DND-41 (cell line): Measurements from ENCODE around the gene IRF5.

Experiments used
- ATAC-seq: fragments of 200-7000 bp; cut with Tn5 transposase; 3 replicates; pipeline ENCODE4 v1.9.1; 2021; ENCODE audit warnings: low read depth; ENCODE audit not compliant: insufficient read depth
- DNase-seq: peaks from one replicate; pipeline ENCODE4 v3.0.0-alpha.2; 2020
- H2AFZ ChIP-seq: 2 replicates; pipeline ENCODE4 v1.6.0; 2012; ENCODE audit warnings: low read depth, low read length
- H3K27ac ChIP-seq: 2 replicates; pipeline ENCODE4 v1.5.1; 2012; ENCODE audit warnings: low read length, inconsistent platforms
- H3K27me3 ChIP-seq: fragments of 200-600 bp; sonication (generic); 2 replicates; pipeline ENCODE4 v1.6.0; 2012; ENCODE audit warnings: low read length, mild to moderate bottlenecking, inconsistent platforms; ENCODE audit not compliant: insufficient read depth, poor library complexity
- H3K36me3 ChIP-seq: 2 replicates; pipeline ENCODE4 v1.5.1; 2012; ENCODE audit warnings: low read length, inconsistent platforms; ENCODE audit not compliant: insufficient read depth
- H3K4me1 ChIP-seq: 2 replicates; pipeline ENCODE4 v1.5.1; 2012; ENCODE audit warnings: mild to moderate bottlenecking, low read length; ENCODE audit not compliant: insufficient read depth
- H3K4me2 ChIP-seq: 2 replicates; pipeline ENCODE4 v1.6.0; 2012; ENCODE audit warnings: mild to moderate bottlenecking, moderate library complexity, low read length, inconsistent platforms; ENCODE audit not compliant: insufficient read depth
- H3K4me3 ChIP-seq, 2 experiments: fragments of 200-600 bp in 1 of 2; shearing (Covaris generic) in 1 of 2; 2 replicates each; pipeline ENCODE4 v1.5.1; 2012 to 2016; ENCODE audit warnings: inconsistent platforms in 2 of 2, low read length in 2 of 2, mild to moderate bottlenecking in 2 of 2, low read depth in 1 of 2, moderate library complexity in 1 of 2
- H3K79me2 ChIP-seq: 2 replicates; pipeline ENCODE4 v1.6.0; 2012; ENCODE audit warnings: low read length, inconsistent platforms; ENCODE audit not compliant: insufficient read depth
- H3K9ac ChIP-seq: 2 replicates; pipeline ENCODE4 v1.6.0; 2012; ENCODE audit warnings: low read depth, mild to moderate bottlenecking, inconsistent platforms, low read length, moderate library complexity
- H3K9me3 ChIP-seq: 2 replicates; pipeline ENCODE4 v1.5.1; 2012; ENCODE audit warnings: low read length, moderate library complexity, mild to moderate bottlenecking, inconsistent platforms; ENCODE audit not compliant: insufficient read depth, severe bottlenecking
- H4K20me1 ChIP-seq: 2 replicates; pipeline ENCODE4 v1.6.0; 2012; ENCODE audit warnings: low read length; ENCODE audit not compliant: insufficient read depth
- EZH2 ChIP-seq: IDR thresholded peaks from 3 replicates; pipeline ENCODE4 v1.6.1; 2012; ENCODE audit warnings: borderline replicate concordance, low read depth, mild to moderate bottlenecking, moderate library complexity, low read length, inconsistent platforms; ENCODE audit not compliant: severe bottlenecking
- TF ChIP-seq, protein P1 (sequence below): IDR thresholded peaks from 2 replicates; pipeline ENCODE4 v1.5.1; 2012; ENCODE audit warnings: borderline replicate concordance, low read length, moderate library complexity, mild to moderate bottlenecking; ENCODE audit not compliant: poor library complexity, severe bottlenecking; ENCODE audit errors: extremely low read depth

The IRF5 gene

DNA sequence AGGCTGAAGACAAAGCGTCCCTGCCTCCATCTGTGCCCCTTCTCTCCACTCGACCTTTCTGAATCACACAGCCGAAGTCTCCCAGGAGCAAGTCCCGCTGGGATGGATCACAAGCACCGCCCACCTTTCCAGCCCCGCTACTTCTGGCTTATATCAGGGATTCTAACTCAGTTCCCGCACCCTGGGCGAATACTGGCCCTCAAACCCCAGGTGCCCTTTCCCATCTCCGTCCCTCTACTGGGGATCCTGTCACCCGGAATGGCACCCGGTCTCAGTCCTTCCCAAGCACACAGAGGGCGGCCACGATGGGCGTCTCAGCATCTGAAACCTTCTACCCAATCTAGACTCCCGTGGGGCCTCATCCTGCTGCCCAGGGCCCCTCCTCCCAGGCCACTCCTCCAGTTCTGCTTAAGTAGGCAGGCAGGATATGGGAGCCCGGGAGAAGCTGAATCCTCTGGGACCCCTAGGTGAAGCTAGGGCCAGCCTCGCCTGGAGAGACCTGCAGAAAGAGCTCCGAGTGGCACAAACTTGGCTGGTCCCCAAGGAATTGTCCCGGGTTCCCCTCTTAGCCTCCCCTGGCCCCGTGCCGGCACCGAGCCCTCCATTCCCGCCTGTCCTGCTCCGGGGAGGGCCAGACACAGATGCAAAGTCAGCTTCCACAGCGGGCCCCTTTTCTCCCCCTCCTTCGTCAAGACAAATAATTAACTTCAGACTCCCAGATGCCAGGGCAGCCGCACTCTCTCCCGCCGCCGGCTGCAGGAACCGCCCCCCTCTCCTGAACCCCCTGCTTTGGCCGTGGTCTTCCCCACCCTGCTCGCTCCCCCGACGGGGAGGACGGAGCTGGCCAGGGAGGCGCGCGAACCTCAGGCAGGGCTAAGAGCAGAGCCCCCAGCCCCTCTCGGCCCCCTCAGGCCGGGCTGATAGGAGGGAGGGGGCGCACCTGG, 27.8 kb upstream of the IRF5 start:
- H3K79me2 ChIP-seq: no peaks in the 10 kb centered on the region
- H3K9ac ChIP-seq: no peak overlapping the region
- H3K27me3 ChIP-seq: no peaks in the 10 kb centered on the region
- ATAC-seq (no peak), DNase-seq (no peak)
- H2AFZ ChIP-seq: no peak overlapping the region
- no peaks in the 10 kb centered on the region for H3K9me3 ChIP-seq
- no peaks in the 10 kb centered on the region for H3K4me1 ChIP-seq
- TF ChIP-seq, protein P1, sequence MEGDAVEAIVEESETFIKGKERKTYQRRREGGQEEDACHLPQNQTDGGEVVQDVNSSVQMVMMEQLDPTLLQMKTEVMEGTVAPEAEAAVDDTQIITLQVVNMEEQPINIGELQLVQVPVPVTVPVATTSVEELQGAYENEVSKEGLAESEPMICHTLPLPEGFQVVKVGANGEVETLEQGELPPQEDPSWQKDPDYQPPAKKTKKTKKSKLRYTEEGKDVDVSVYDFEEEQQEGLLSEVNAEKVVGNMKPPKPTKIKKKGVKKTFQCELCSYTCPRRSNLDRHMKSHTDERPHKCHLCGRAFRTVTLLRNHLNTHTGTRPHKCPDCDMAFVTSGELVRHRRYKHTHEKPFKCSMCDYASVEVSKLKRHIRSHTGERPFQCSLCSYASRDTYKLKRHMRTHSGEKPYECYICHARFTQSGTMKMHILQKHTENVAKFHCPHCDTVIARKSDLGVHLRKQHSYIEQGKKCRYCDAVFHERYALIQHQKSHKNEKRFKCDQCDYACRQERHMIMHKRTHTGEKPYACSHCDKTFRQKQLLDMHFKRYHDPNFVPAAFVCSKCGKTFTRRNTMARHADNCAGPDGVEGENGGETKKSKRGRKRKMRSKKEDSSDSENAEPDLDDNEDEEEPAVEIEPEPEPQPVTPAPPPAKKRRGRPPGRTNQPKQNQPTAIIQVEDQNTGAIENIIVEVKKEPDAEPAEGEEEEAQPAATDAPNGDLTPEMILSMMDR: no peak
- no peak for TF ChIP-seq EZH2
- no peak overlapping the region for H3K27ac ChIP-seq
- no peaks in the 10 kb centered on the region for H4K20me1 ChIP-seq
- H3K4me3 ChIP-seq: no peak overlapping the region
- no peaks in the 10 kb centered on the region for H3K36me3 ChIP-seq
- no peak overlapping the region for H3K4me2 ChIP-seq

DNA sequence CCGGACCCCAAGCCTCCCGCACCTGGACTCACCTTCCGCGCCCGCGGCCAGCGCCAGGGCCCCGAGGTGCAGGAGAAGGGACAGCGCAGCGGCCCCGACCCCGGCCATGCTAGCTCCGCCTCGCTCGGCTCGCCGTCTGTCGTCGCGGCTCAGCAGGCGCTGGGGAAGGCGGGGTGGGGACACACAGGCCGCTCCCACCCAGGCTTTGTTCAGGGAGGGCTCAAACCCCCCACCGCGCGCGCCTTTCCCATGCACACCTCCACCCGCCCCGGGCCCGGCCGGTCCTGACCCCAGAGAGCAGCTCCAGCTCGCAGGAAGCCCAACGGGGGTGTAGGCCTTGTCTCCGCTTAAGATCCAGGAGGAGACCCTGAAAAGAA, 27.2 kb upstream of the IRF5 start, which contains the start of gene KCP:
Gene KCP (minus strand): TSS at position 141 of the 377 bp plus-strand sequence. CDS start 33 bp downstream, at position 108.
- Histone ChIP-seq H3K27ac (no peak within 1 kb of the TSS), H3K4me1 (no peaks in the 10 kb centered on the region), H3K79me2 (no peaks in the 10 kb centered on the region), H2AFZ (no peak within 1 kb of the TSS), H3K27me3 (no peaks in the 10 kb centered on the region), H3K9me3 (no peaks in the 10 kb centered on the region), H3K36me3 (no peaks in the 10 kb centered on the region), H3K4me2 (no peak within 1 kb of the TSS), H4K20me1 (no peaks in the 10 kb centered on the region), H3K9ac (no peak within 1 kb of the TSS), H3K4me3 (no peak within 1 kb of the TSS)
- ATAC-seq (no peak), DNase-seq (no peak)
- TF ChIP-seq, protein P1: no peak
- no peak for TF ChIP-seq EZH2

DNA sequence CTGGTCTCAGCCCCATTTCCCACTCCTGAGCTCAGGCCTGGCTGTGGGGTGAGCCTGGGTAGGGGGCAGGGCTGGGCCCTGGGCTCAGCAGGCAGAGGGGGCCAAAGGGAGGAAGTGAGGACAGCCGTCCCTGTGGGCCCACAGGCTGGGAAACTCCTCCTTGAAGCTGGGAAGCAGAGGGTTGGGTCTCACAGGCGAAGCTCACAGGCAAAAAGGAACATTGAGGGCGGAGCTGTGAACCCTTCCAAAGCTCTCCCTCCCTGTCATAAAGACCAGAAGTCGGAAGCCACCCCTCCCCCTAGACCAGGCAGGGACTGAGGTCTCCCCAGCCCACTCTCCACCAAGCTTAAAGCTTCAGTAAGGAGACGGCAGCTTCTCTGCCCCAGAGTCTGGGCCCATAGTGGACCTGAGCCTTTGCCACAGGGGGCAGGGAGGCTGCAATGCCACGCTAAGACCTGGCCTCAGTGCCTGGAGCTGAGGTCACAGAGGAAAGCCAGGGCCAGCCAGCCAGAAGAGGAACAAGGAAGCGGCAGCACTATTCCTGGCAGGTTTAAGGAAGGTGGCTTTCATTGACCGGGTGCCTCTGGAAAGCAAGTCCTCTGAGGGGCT, 26.2 kb upstream of the IRF5 start:
- Histone ChIP-seq H3K9me3 (no peaks in the 10 kb centered on the region), H4K20me1 (no peaks in the 10 kb centered on the region), H3K27me3 (no peaks in the 10 kb centered on the region), H3K9ac (no peak overlapping the region), H3K4me3 (no peak overlapping the region), H2AFZ (no peak overlapping the region), H3K4me1 (no peaks in the 10 kb centered on the region), H3K79me2 (no peaks in the 10 kb centered on the region), H3K27ac (no peak overlapping the region), H3K36me3 (no peaks in the 10 kb centered on the region), H3K4me2 (no peak overlapping the region)
- no peak for DNase-seq
- TF ChIP-seq, protein P1: no peak
- no peak for TF ChIP-seq EZH2
- ATAC-seq: no peak
